ENCODE data around the gene SERPINA4.
"Not testable (repeated sequence)": the region's sequence is repeated elsewhere in the genome, so short reads cannot be mapped to it uniquely, and the experiment has no call there.

The SERPINA4 gene

DNA sequence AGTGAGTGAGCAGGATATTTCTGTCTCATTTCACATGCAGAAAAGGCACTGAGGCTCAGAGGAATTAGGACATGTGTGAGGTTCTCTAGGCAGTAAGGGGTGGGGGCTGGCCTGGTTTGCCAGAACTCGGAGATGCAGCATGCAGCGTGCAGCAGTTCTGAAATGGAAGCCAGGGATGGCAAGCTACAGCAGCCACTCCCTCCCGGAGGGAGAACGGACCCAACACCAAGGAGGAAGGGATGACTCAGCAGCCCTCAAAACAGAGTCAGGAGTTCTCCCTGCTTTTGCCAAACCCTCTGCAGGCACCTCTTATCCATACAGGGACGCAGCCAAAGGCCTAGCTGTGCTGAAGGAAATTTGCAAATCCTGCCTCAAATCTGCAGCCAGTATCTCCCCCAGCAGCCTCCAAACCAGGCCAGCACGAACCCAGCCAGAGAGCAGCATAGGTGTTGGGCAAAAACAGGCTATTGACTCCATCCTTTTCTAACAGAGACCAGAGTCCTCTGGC, 40.7 kb downstream of the SERPINA4 start:
- Histone ChIP-seq H2AFZ (ENCODE audit: low read depth, low read length, severe bottlenecking) (no peak overlapping the region), H3K27ac (ENCODE audit: low read depth, low read length) (no peak overlapping the region), H3K27me3 (ENCODE audit: low read length) (0 out of 2 replicates have a peak, but pooled peaks cover 3% of the 10 kb centered on the region), H3K4me2 (ENCODE audit: low read depth, low read length, poor library complexity, severe bottlenecking) (no peak overlapping the region), H4K20me1 (ENCODE audit: low read depth, low read length) (no peaks in the 10 kb centered on the region), H3K9me2 (replicated peaks; ENCODE audit: insufficient read depth, low read length) (no peaks in the 10 kb centered on the region), H3K9me3 (ENCODE audit: insufficient read depth, low read length) (no peaks in the 10 kb centered on the region), H3F3A (ENCODE audit: insufficient read depth) (no peaks in the 10 kb centered on the region), H3K36me3 (ENCODE audit: low read length) (no peaks in the 10 kb centered on the region), H3K9ac (ENCODE audit: low read length) (no peak overlapping the region), H3K79me2 (ENCODE audit: insufficient read depth, low read length) (no peaks in the 10 kb centered on the region), H3K4me3 (ENCODE audit: insufficient read depth, low read length, poor library complexity, severe bottlenecking) (no peak overlapping the region)
- TF ChIP-seq, protein P1, sequence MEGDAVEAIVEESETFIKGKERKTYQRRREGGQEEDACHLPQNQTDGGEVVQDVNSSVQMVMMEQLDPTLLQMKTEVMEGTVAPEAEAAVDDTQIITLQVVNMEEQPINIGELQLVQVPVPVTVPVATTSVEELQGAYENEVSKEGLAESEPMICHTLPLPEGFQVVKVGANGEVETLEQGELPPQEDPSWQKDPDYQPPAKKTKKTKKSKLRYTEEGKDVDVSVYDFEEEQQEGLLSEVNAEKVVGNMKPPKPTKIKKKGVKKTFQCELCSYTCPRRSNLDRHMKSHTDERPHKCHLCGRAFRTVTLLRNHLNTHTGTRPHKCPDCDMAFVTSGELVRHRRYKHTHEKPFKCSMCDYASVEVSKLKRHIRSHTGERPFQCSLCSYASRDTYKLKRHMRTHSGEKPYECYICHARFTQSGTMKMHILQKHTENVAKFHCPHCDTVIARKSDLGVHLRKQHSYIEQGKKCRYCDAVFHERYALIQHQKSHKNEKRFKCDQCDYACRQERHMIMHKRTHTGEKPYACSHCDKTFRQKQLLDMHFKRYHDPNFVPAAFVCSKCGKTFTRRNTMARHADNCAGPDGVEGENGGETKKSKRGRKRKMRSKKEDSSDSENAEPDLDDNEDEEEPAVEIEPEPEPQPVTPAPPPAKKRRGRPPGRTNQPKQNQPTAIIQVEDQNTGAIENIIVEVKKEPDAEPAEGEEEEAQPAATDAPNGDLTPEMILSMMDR (IDR thresholded peaks at IDR 0.05; ENCODE audit: insufficient read depth, low read length, poor library complexity, severe bottlenecking), result no peak
- no peak for TF ChIP-seq EZH2phosphoT487 (conservative IDR thresholded peaks at IDR 0.05; ENCODE audit: low read length)

DNA sequence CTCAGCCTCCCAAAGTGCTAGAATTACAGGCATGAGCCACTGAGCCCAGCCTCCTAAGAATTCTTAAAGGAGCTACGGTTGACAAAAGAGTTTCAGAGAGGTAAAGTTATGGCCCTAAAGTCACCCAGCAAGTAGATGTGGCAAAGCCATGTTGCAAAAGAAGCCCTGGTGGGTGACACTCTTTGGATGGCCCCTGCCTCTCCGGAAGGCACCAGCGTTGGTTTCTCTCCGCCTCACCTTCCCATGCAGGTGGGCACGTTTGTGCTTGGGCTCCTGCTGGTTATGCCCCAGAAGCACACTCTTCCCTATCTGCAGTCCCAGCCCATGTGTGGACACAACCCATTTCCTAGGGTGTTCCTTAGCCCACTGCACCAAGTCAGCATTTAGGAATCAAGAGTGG, 41.5 kb downstream of the SERPINA4 start:
- Histone ChIP-seq H4K20me1 (ENCODE audit: low read depth, low read length) (no peaks in the 10 kb centered on the region), H2AFZ (ENCODE audit: low read depth, low read length, severe bottlenecking) (no peak overlapping the region), H3K9me3 (ENCODE audit: insufficient read depth, low read length) (no peaks in the 10 kb centered on the region), H3K4me3 (ENCODE audit: insufficient read depth, low read length, poor library complexity, severe bottlenecking) (no peak overlapping the region), H3K4me2 (ENCODE audit: low read depth, low read length, poor library complexity, severe bottlenecking) (no peak overlapping the region), H3K9ac (ENCODE audit: low read length) (no peak overlapping the region), H3K27me3 (ENCODE audit: low read length) (0 out of 2 replicates have a peak, but pooled peaks cover 4% of the 10 kb centered on the region), H3K9me2 (replicated peaks; ENCODE audit: insufficient read depth, low read length) (no peaks in the 10 kb centered on the region), H3F3A (ENCODE audit: insufficient read depth) (no peaks in the 10 kb centered on the region), H3K79me2 (ENCODE audit: insufficient read depth, low read length) (no peaks in the 10 kb centered on the region), H3K36me3 (ENCODE audit: low read length) (no peaks in the 10 kb centered on the region), H3K27ac (ENCODE audit: low read depth, low read length) (no peak overlapping the region)
- TF ChIP-seq, protein P1 (IDR thresholded peaks at IDR 0.05; ENCODE audit: insufficient read depth, low read length, poor library complexity, severe bottlenecking), result no peak
- TF ChIP-seq EZH2phosphoT487 (conservative IDR thresholded peaks at IDR 0.05; ENCODE audit: low read length), result no peak

DNA sequence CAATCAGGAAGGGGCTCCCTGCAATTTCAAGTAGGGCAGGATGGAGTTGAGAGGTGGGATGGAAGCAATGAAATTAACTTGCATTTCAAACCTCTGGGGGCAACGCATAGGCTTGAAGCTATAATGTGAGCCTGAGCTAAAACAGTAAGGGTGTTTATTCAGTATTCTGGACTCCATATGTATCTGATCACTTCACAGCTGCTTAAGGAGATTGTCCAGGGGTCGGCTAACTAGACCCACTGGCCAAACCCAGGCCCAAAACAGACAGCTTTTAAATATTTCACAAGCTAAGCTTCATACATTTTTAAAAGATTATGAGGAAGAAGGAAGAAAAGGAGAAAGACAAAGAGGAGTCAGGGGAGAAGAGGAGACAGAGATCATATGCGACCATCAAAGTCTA, 44.1 kb downstream of the SERPINA4 start:
- no peaks in the 10 kb centered on the region for H3K9me2 ChIP-seq (replicated peaks; ENCODE audit: insufficient read depth, low read length)
- no peaks in the 10 kb centered on the region for H3K9me3 ChIP-seq (ENCODE audit: insufficient read depth, low read length)
- H3K4me2 ChIP-seq (ENCODE audit: low read depth, low read length, poor library complexity, severe bottlenecking), result no peak overlapping the region
- no peaks in the 10 kb centered on the region for H3F3A ChIP-seq (ENCODE audit: insufficient read depth)
- H2AFZ ChIP-seq (ENCODE audit: low read depth, low read length, severe bottlenecking), result no peak overlapping the region
- 0 out of 2 replicates have a peak, but pooled peaks cover 4% of the 10 kb centered on the region for H3K27me3 ChIP-seq (ENCODE audit: low read length)
- no peak overlapping the region for H3K4me3 ChIP-seq (ENCODE audit: insufficient read depth, low read length, poor library complexity, severe bottlenecking)
- no peak overlapping the region for H3K27ac ChIP-seq (ENCODE audit: low read depth, low read length)
- no peak overlapping the region for H3K9ac ChIP-seq (ENCODE audit: low read length)
- TF ChIP-seq, protein P1 (IDR thresholded peaks at IDR 0.05; ENCODE audit: insufficient read depth, low read length, poor library complexity, severe bottlenecking), result no peak
- no peak for TF ChIP-seq EZH2phosphoT487 (conservative IDR thresholded peaks at IDR 0.05; ENCODE audit: low read length)
- no peaks in the 10 kb centered on the region for H3K79me2 ChIP-seq (ENCODE audit: insufficient read depth, low read length)
- H4K20me1 ChIP-seq (ENCODE audit: low read depth, low read length), result no peaks in the 10 kb centered on the region
- H3K36me3 ChIP-seq (ENCODE audit: low read length), result no peaks in the 10 kb centered on the region

DNA sequence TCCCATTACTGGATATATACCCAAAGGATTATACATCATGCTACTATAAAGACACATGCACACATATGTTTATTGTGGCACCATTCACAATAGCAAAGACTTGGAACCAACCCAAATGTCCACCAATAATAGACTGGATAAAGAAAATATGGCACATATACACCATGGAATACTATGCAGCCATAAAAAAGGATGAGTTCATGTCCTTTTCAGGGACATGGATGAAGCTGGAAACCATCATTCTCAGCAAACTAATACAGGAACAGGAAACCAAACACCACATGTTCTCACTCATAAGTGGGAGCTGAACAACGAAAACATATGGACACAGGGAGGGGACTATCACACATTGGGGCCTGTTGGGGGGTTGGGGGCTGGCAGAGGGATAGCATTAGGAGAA, 47.7 kb downstream of the SERPINA4 start:
- H3K79me2 ChIP-seq (ENCODE audit: insufficient read depth, low read length); H3K27ac ChIP-seq (ENCODE audit: low read depth, low read length): not testable (repeated sequence)

More for the DNA sequence above, 47.7 kb downstream of the SERPINA4 start:
- H3K4me2 ChIP-seq (ENCODE audit: low read depth, low read length, poor library complexity, severe bottlenecking); H3K27me3 ChIP-seq (ENCODE audit: low read length); H3K36me3 ChIP-seq (ENCODE audit: low read length); H2AFZ ChIP-seq (ENCODE audit: low read depth, low read length, severe bottlenecking); H4K20me1 ChIP-seq (ENCODE audit: low read depth, low read length); H3K9me2 ChIP-seq (replicated peaks; ENCODE audit: insufficient read depth, low read length); H3K4me3 ChIP-seq (ENCODE audit: insufficient read depth, low read length, poor library complexity, severe bottlenecking); H3F3A ChIP-seq (ENCODE audit: insufficient read depth); H3K9me3 ChIP-seq (ENCODE audit: insufficient read depth, low read length); H3K9ac ChIP-seq (ENCODE audit: low read length): not testable (repeated sequence)

Data from SU-DHL-6 (cell line).